Motor neuron (in vitro differentiated cells): ENCODE results near the gene SART3. TPM values are rescaled to one million over a fixed set of nuclear protein-coding genes. Genes with fewer than 3 reads are reported as not detected.
"Not testable (repeated sequence)": the region's sequence is repeated elsewhere in the genome, so short reads cannot be mapped to it uniquely, and the experiment has no call there.

ENCODE experiments used
- ATAC-seq, 8 experiments: fragments of 200-7000 bp; cut with Tn5 transposase; replicated peaks in 6 of 8; 2 replicates each; pipeline ENCODE4 v1.8.0; 2021; ENCODE audit warnings: mild to moderate bottlenecking in 8 of 8, moderate library complexity in 8 of 8
- H3K27ac ChIP-seq, 2 donors: fragments of 250-450 bp; sonication (Bioruptor Pico); 2 replicates each; pipeline ENCODE4 v1.9.0; 2021; ENCODE audit warnings: antibody characterized with exemption in 2 of 2, mild to moderate bottlenecking in 2 of 2, moderate library complexity in 1 of 2
- H3K4me1 ChIP-seq, 2 donors: fragments of 250-450 bp; sonication (Bioruptor Pico); replicated peaks in 1 of 2; 2 replicates each; pipeline ENCODE4 v1.6.1; 2021; ENCODE audit warnings: antibody characterized with exemption in 2 of 2, mild to moderate bottlenecking in 2 of 2, moderate library complexity in 1 of 2
- H3K4me3 ChIP-seq, 5 donors: fragments of 250-450 bp; sonication (Bioruptor Pico); 2 replicates each; pipeline ENCODE4 v1.9.0; 2021; ENCODE audit warnings: antibody characterized with exemption in 5 of 5, mild to moderate bottlenecking in 5 of 5, moderate library complexity in 4 of 5
- WGBS, 10 experiments: fragments of 450-650 bp; shearing (Covaris generic); methylation state at CpG; one replicate each; pipeline ENCODE4 v1.0.0; 2022; 5-methylcytosine and 5-hydroxymethylcytosine counted together
- in situ Hi-C, 9 experiments: fragments of 400-800 bp; cut with MboI; loops; one replicate each; pipeline ENCODE4 v1.15.0; 2021; ENCODE audit warnings: low sequenced_read_pairs in 9 of 9, low pct_unique_long_range_greater_than_20kb in 2 of 9; ENCODE audit not compliant: unreplicated experiment in 9 of 9
- total RNA-seq, 8 experiments: library from RNA; unstranded; fragments of 300-600 nt; gene quantifications; 2 replicates each; pipeline versions ENCODE4 v1.2.3 to v1.2.4, GENCODE V29; 2022

Gene SART3
- total RNA-seq, 8 experiments from 2014 or later = 39.7 to 68.7 (median 46.1) TPM

DNA sequence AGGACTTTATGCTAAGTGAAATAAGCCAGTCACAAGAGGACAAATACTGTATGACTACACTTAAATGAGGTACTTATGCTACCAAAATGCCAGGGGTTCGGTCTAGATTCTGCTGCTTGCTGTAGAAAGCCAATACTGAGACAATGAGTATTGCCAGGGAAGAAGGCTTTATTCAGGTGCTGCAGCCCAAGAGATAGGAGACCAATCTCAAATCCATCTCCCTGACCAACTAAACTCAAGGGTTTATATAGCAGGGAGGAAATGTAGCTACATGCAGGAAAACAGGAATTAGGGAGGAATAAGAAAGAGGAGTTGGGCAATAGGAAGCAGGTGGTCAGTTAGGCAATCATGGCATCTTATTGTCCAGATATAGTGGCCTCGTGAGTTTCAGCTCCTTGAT is 58.1 kb downstream of the SART3 start:
- in situ Hi-C loops = loop anchor here in 1 of 9 experiments (25.0 kb wide), 1 partner anchor 566 kb away; no protein-coding TSS in a partner anchor
- no peak overlapping the region for H3K27ac ChIP-seq
- no peak overlapping the region for H3K4me3 ChIP-seq
- no peak for ATAC-seq
- peaks cover 0 to 9% of the 10 kb centered on the region in 2 donors for H3K4me1 ChIP-seq
- WGBS, 10 experiments = 0 to 100% (median 60%) methylated on average over 1 to 2 of the region's 2 CpGs; no CpG with 5 or more reads in 3 of the 10 experiments

DNA sequence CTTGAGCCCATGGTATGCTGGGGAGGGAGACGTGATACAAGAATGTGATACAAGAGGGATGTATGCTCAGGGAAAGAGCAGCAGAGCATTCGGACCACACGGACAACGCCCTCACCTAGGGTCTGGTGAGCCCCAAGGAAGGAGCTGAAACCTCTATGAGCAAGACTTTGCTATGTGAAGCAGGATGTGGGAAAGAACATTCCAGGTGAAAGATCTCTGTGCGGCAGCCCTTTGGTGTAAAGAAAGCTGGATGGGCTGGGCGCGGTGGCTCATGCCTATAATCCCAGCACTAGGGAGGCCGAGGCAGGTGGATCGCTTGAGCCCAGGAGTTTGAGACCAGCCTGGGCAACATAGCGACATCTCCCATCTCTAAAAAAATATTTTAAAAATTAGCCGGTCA is 62.8 kb downstream of the SART3 start:
- 52 to 95% (median 69%) methylated on average over 1 to 9 of the region's 11 CpGs; no CpG with 5 or more reads in 2 of the 10 experiments for WGBS, 10 experiments
- in situ Hi-C loops = loop anchor here in 1 of 9 experiments (25.0 kb wide), 1 partner anchor 511 kb away; no protein-coding TSS in a partner anchor

DNA sequence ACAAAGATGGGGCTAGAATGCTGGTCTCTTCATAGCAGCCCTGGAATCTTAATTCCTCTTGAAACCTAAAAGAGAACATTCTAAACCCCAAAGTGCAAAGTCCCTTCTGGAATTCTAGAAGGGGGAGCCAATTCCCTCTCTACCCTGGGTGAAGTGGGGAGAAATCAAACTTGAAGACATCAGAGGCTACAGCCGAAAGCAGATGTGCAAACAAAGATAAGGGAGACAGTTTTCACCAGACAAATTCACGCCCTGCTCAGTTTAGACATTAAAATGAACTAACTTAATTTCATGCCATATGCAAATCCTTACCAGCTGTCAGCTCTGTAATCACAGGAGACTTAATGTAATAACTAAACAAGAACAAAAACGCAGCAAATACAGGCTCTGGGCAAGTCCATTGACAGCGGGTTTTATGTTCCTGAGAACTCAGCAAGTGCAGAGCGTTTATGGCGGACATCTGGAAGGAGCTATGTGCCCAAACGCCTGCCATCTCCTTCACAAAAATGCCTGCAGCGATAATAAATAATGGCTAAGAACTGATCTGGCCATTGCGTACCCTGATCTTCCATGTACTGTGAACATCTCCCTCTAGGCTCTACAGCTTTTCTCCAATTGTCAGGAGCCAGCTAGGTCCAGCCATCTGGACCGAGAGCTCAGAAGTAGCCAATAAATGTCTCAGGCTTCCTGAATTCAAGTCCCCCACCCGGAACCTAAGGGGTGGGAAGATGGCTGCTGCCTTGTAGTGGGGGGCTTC is 65.0 kb downstream of the SART3 start:
- in situ Hi-C loops = loop anchor here in 1 of 9 experiments (25.0 kb wide), 1 partner anchor 509 kb away; no protein-coding TSS in a partner anchor
- H3K27ac ChIP-seq = no peak overlapping the region
- 0 to 92% (median 74%) methylated on average over 2 to 11 of the region's 11 CpGs; no CpG with 5 or more reads in 1 of the 10 experiments for WGBS, 10 experiments
- no peaks in the 10 kb centered on the region for H3K4me1 ChIP-seq
- no peak overlapping the region for H3K4me3 ChIP-seq
- ATAC-seq = peak in 3 of 8 experiments; percentile 72 to 89 (median 73)

More for the DNA sequence above, 62.8 kb downstream of the SART3 start:
- H3K4me1 ChIP-seq = no peaks in the 10 kb centered on the region
- no peak overlapping the region for H3K4me3 ChIP-seq
- no peak overlapping the region for H3K27ac ChIP-seq
- ATAC-seq = no peak

DNA sequence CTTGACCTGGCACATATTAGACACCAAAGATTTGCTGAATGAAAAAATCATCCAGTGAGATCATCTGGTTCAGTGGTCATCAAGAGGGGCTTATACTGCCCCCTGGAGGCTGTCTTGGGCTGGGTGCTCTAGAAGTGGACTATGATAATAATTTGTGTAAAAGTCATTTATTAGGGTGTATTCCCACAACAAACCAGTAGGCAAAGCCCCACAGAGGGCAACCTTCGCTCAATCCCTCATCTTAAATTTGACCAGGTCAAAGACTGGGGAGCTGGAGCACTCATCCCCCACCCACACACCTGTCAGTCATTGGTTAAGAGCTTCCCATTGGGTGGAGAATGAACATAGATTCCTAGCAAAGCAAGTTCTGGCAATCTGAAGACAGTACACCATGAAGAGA is 65.9 kb downstream of the SART3 start:
- WGBS, 10 experiments = 33 to 83% (median 63%) methylated on average over 1 of the region's 1 CpG; no CpG with 5 or more reads in 6 of the 10 experiments
- Histone ChIP-seq H3K4me1 (no peaks in the 10 kb centered on the region), H3K4me3 (no peak overlapping the region), H3K27ac (no peak overlapping the region)
- in situ Hi-C loops = loop anchor here in 1 of 9 experiments (25.0 kb wide), 1 partner anchor 508 kb away; no protein-coding TSS in a partner anchor
- peak in 3 of 8 experiments; percentile 21 to 57 (median 38) for ATAC-seq

DNA sequence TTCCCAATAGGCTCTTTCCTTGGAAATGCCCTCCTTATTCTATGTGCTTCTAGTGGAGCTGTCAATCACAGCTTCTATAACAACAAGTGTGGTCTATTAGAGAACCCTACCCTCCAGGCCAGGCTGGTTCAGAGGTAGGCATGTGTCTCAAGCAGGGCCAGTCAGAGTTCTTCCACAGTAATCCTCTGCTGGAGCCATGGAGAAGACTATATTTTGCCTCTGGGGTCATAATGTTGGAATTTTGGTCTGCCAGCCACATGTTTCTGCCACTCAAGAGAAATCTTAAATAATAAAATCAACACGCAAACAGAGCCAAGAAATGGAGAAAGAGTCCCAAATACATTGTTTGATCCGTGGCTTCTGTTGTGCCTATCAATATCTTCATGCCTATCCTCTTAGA is 69.7 kb downstream of the SART3 start:
- Histone ChIP-seq H3K4me3 (no peak overlapping the region), H3K27ac (no peak overlapping the region), H3K4me1 (no peaks in the 10 kb centered on the region)
- WGBS, 10 experiments = 0 to 100% (median 54%) methylated on average over 1 to 2 of the region's 2 CpGs; no CpG with 5 or more reads in 2 of the 10 experiments
- ATAC-seq = no peak
- in situ Hi-C loops = loop anchor here in 1 of 9 experiments (25.0 kb wide), 1 partner anchor 504 kb away; no protein-coding TSS in a partner anchor

DNA sequence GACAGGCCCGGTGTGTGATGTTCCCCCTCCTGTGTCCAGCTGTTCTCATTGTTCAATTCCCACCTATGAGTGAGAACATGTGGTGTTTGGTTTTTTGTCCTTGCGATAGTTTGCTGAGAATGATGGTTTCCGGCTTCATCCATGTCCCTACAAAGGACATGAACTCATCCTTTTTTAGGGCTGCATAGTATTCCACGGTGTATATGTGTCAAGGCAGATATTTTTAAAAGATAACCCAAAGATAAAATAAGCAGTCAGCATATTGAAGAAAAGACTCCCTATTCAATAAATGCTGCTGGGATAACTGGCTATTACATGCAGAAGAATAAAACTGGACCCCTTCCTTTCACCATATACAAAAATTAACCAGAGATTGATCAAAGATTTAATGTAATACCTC is 73.9 kb downstream of the SART3 start:
- H3K4me3 ChIP-seq, H3K27ac ChIP-seq, H3K4me1 ChIP-seq, ATAC-seq: not testable (repeated sequence)
- WGBS, 10 experiments = 50 to 81% (median 73%) methylated on average over 1 to 2 of the region's 4 CpGs; no CpG with 5 or more reads in 6 of the 10 experiments
- in situ Hi-C loops = loop anchor here in 1 of 9 experiments (25.0 kb wide), 1 partner anchor 500 kb away; no protein-coding TSS in a partner anchor

DNA sequence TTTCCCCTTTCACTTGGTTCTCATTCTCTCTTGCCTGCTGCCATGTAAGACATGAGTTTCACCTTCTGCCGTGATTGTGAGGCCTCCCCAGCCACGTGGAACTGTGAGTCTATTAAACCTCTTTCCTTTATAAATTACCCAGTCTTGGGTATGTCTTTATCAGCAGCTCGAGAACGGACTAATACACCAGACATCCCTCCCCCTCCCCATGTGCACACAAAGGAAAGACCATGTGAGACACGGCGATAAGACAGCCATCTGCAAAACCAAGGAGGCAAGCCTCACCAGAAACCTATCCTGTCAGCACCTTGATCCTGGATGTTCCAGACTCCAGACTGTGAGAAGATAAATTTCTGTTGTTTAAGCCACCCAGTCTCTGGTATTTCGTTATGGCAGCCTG is 75.6 kb downstream of the SART3 start:
- in situ Hi-C loops = loop anchor here in 1 of 9 experiments (25.0 kb wide), 1 partner anchor 498 kb away; no protein-coding TSS in a partner anchor
- WGBS, 10 experiments = 0 to 86% (median 60%) methylated on average over 1 to 7 of the region's 7 CpGs; no CpG with 5 or more reads in 2 of the 10 experiments
- not testable (repeated sequence) for H3K4me3 ChIP-seq, H3K27ac ChIP-seq, ATAC-seq, H3K4me1 ChIP-seq

DNA sequence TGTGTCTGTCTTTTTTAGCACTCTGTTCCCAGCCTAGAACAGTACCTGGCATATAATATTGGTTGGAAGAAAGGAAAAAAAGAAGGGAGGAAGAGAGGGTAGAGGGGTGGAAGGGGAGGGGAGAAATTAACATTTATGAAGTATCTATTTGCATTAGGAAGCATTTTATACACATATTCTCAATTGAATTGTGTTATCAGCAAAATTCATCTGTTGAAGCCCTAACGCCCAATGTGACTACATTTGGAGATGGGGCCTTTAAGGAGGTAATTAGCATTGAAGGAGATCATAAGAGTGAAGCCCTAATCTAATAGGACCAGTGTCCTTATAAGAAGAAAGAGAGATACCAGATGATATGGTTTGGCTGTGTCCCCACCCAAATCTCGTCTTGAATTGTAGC is 76.1 kb downstream of the SART3 start:
- in situ Hi-C loops = loop anchor here in 1 of 9 experiments (25.0 kb wide), 1 partner anchor 498 kb away; no protein-coding TSS in a partner anchor
- ATAC-seq = no peak
- Histone ChIP-seq H3K4me1 (peaks cover 4% of the 10 kb centered on the region in 2 donors), H3K27ac (no peak overlapping the region), H3K4me3 (no peak overlapping the region)
- 14 to 100% (median 78%) methylated on average over 1 to 2 of the region's 2 CpGs; no CpG with 5 or more reads in 4 of the 10 experiments for WGBS, 10 experiments

DNA sequence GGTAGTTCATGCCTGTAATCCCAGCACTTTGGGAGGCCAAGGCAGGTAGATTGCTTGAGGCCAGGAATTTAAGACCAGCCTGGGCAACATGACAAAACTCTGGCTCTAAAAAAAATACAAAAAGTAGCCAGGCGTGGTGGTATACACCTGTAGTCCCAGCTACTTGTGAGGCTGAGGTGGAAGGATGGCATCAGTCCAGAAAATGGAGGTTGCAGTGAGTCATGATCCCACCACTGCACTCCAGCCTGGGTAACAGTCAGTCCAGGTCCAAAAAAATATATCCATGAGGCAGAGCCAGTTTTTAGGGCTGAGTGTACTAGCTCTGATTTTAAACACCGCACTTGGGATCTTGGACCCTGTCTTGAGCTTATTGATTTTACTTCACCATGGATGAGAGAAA is 76.5 kb downstream of the SART3 start:
- Histone ChIP-seq H3K4me3 (no peak overlapping the region), H3K27ac (no peak overlapping the region), H3K4me1 (peaks cover 4% of the 10 kb centered on the region in 2 donors)
- WGBS, 10 experiments = 0 to 100% (median 51%) methylated on average over 1 to 2 of the region's 2 CpGs; no CpG with 5 or more reads in 4 of the 10 experiments
- ATAC-seq = no peak
- in situ Hi-C loops = loop anchor here in 1 of 9 experiments (25.0 kb wide), 1 partner anchor 497 kb away; no protein-coding TSS in a partner anchor

DNA sequence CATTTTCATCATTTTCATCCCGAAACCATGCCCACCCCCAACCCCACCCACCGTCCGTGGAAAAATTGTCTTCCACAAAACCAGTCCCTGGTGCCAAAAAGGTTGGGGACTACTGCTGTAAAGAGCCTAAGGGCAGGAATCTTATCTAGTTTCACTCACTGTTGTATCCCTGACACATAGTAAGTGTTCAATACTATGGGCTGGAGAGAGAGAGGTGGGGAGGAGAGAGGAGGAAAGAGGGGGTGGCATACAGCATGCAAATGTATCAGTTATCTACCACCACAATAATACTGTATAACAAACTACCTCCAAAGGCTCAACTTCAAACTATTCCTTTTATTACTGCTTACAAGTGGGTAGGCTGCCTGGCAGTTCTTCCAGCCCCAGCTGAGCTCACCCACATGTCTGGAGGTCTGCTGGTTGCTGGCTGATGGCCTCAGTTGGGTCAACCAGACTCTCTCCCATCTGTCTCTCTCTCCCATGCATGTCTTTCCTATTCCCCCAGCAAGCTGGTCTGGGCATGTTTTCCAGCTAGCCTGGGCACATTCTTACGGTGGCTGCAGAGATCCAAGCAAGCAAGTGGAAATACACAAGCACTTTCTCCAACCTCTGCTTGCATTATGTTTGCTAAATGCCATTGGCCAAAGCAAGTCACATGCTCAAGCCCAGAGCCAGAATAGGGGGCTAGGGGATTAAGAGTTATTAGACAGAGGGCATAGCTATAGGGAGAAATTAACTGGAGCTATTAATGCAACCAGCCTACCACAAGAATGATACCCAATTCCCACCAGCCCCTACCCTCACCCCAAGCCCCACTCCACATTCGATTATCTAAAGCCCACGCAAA is 77.5 kb downstream of the SART3 start:
- WGBS, 10 experiments = 0 to 63% (median 0%) methylated on average over 1 to 3 of the region's 6 CpGs; no CpG with 5 or more reads in 5 of the 10 experiments
- Histone ChIP-seq H3K27ac (no peak overlapping the region), H3K4me3 (no peak overlapping the region), H3K4me1 (peaks cover 9 to 11% of the 10 kb centered on the region in 2 donors)
- in situ Hi-C loops = loop anchor here in 1 of 9 experiments (25.0 kb wide), 1 partner anchor 496 kb away; no protein-coding TSS in a partner anchor
- ATAC-seq = peak in 5 of 8 experiments; percentile 17 to 36 (median 30)

DNA sequence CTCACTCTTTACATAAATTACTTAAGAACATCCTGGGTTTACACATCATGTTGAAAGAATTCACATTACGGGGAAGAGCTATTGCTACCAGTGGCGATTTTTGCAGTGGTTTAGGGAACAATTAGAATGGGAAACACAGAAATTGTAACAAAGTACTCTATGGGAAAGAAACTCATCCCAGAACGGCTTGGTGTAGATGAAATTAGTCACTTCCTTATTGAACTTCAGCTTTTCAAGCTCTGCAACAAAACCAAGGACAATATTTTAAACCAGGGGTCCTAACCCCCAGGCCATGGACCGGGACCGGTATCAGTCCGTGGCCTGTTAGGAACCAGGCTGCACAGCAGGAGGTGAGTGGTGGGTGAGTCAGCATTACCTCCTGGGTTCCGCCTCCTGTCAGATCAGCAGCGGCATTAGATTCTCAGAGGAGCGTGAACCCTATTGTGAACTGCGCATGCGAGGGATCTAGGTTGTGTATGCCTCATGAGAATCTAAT is 78.2 kb downstream of the SART3 start:
- ATAC-seq = peak in 5 of 8 experiments; percentile 46 to 76 (median 67)
- in situ Hi-C loops = loop anchor here in 1 of 9 experiments (25.0 kb wide), 1 partner anchor 495 kb away; no protein-coding TSS in a partner anchor
- Histone ChIP-seq H3K27ac (no peak overlapping the region), H3K4me1 (peaks cover 11 to 18% of the 10 kb centered on the region in 2 donors), H3K4me3 (no peak overlapping the region)
- 15 to 80% (median 54%) methylated on average over 2 to 7 of the region's 11 CpGs; no CpG with 5 or more reads in 2 of the 10 experiments for WGBS, 10 experiments
